Hippocampal formation (tissue), 2 donors: ENCODE data around the gene MASP1.

Experiments used
- DNase-seq, 2 donors: peaks; one replicate each; lab custom pipeline; 2025; lab: John Stamatoyannopoulos, UW

MASP1 gene

DNA sequence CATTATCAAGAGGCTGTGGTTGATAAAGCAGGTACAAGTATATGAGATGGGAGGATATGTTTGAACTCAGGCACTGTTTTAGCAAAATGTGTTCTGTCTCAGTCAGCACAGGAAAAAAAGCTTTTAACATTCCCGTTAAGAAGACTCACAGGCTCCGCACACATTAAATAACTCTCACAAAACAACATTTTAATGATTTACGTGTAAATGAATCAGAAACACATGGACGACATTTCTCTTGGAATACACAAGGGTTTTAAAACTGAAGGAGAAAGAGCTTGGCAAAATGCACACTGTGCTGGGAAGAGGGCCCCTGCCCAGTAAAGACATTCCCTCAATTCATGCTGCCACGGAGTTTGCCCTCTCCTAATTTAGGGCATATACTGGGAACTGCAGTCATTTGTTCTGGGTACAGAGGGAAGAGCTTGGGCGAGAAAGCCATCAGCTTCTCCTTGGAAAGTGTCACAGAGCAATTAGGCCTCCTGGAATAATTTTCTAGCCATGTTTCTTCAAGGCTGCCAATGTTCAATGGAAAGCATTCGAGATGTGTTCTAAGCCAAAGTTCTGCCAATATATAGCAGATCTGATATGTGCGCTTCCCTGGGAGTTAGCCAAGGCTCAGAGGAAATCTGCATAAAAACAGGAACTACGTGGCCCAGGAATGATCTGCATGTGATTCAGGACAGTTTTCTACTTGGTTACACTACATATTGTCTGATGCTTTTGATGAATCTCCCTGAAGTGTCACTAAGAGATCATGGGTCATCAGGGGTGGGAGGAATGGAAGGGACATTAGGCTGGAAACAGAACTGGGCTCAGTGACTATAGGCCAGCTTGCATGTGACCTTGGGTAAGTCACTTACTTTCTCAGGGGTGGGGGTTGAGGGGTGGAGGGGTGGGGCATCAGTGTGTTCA, 2.2 kb upstream of the MASP1 start:
- DNase-seq, result no peak

DNA sequence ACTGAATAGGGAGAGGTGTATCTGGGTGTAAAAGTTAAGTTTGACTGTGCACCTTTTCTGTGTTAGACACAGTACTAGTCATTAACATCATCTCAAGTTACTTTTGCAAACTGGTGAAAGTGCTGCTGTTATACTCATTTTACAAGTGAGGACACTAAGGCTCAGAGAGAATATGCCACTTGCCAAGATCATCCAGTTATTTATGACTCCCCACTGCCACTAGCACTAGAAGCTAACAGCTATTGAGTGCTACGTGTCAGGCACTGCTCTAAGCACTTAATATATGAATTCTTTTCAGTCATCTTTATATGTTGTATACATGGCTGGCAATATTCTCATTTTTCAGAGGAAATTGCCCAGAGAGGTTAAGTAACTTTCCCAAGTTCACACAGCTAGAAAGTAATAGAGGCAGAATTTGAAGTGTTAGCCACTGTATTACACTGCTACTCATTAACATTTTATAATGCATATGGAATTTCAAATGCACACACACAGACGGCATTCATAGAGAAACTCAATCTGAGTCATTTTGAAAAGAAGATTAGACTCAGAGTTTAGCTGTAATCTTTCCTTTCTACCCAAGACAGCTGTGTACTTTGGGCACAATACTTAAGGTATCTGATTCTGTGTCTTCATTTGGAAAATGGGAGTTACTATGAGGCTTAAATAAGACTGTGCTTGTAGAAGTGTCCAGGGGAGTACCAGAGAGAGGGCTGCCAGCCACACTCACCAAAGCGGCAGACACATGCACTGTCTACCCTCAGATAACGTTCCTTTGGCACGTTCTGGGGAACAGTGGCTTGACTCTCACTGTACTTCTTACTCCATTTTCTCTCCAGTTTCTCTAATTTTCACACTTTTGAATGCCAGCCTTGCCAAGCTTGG, 1.3 kb upstream of the MASP1 start:
- no peak for DNase-seq

DNA sequence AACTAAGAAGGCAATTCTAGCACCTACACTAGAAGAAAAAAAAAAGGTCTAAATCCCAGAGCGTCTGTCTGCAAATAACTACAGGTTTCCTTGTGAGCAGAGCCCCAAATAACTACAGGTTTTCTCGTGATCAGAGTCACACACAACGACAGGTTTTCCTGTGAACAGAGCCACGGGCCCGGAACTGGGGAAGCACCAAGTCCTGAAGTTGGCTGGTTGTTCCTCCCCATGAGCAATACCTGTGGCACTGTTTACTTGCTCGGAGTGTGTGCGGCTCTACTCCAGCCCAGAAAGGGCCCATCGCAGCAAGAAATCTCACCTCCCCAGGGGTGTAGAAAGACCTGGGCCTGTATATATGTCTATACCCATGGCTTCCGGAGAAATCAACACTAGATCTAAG, 644 bp upstream of the MASP1 start:
- DNase-seq, result no peak

DNA sequence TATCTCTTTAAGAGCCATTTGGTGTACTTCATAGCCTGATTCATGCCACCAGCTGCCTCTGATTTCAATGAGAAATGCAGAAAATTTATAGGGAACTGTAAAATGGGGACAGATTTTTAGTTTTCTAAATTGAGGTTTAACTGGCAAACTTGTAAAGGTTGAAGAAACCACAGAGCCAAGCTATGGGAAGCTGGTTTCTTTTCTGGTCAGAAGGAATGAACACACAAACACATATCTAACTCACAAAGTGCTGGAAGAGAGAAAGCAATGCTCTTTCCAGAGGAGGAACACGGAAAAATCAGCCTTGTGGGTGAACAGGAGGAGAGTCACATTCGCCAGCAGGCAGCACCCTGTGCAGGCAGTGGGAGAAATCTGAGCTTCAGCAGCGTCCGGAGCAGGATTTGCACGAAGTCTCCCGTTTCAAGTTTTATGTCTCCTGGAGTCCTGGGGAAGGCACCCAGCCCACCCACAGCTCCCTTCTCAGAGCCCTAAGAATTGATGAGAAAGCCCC, 481 bp downstream of the MASP1 start:
- peak in 1 of 2 donors; percentile 20 for DNase-seq

DNA sequence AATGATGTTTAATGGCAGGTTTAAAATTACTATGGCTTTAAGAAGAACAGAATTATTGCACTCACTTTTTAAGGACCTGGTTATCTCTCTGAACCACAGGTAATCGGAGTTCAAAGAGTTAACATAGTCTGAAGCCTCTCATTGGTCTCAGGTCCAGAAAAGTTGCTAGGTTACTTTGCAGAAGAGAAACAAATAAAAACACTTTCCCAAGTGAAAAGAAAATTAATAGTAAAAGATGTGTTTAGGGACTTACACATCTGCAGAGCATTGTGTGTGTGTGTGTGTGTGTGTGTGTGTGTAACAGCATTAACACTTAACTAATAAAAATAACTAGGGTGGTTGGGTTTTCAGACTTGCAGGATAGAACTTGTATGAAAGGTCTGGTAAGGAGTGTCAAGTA, 1.0 kb downstream of the MASP1 start:
- DNase-seq, result no peak

DNA sequence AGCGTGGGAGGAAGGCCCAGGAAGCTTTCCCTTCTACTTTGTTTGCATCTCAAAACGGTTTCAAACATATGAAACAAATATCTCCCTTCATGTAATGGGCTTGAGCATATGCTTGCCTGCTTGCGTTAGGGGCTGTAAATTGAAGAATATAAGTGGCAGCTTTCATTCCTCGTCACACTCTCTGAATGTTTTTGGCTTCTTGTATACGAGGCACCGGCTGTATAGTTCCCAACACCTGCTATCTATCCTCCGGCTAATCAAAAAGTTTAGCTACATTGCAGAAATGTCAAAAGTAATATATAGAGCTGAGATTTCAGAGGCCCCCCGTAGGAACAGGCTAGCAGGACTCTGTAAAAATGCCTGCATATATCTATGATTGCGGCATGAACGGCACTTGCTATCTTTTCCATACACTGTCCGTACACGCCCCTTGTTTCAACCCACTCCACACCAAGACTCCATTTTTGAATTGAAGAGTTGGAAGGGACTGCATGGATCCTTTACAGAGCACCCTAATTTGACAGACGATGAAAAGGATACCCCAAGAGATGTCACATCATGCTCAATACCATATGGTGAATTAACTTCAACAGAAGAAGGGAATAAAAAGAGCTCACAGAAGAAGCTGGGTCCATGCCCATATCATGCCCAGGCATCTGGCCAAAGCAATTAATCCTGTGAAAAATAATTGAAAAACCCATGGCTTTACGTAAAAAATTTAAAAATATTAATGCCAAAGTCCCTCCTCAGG, 2.5 kb downstream of the MASP1 start:
- no peak for DNase-seq

DNA sequence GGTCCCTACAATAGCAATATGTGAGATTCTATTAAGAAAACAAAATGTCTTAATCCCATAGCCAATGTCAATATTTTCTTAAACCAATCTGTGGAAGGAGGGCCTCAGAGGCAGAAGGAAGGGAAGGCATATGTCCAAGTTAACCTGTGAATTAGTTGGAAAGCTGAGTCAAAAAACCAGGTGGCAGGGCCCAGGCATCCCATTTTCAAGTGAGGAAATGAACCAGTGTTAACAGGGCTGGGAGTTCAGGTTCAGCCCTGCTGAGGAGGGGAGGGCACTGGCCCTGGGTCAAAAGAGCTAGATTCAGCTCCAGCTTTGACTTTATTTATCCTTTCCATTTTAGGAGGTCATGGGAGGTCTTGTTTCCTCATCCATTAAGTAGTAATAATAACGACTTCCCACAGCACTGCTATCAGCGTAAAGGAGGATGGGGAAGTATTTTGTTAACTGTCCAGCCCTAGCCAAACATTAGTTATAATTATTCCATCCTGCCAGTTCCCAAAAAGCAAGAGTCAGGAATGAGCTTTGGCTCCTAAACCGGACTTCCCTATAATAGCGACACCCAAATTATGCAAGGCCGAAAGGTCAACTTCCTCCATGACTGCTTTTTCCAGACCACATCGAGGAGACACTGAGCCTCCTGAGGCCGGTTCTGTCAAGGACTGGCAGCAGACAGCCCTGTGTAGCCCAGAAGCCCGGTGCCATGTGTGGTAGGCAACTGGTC, 3.2 kb downstream of the MASP1 start:
- no peak for DNase-seq

DNA sequence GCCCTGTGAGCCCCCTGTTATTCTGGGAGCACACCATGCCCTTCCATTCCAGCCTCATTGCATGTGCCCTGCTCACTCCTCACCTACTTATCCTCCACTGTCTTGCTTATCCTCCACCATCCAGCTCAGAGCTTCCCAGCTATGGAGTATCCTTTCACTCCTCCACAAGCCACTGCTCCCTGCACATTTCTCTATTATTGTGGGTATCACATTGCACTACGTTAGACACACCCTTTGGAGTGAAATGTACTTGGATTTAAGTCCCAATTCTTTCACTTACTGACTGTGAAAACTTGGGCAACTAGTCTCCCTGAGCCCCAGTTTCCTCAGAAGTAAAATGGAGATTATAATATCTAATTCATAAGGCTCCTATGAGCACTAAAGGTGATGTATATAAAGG, 4.3 kb downstream of the MASP1 start:
- no peak for DNase-seq

DNA sequence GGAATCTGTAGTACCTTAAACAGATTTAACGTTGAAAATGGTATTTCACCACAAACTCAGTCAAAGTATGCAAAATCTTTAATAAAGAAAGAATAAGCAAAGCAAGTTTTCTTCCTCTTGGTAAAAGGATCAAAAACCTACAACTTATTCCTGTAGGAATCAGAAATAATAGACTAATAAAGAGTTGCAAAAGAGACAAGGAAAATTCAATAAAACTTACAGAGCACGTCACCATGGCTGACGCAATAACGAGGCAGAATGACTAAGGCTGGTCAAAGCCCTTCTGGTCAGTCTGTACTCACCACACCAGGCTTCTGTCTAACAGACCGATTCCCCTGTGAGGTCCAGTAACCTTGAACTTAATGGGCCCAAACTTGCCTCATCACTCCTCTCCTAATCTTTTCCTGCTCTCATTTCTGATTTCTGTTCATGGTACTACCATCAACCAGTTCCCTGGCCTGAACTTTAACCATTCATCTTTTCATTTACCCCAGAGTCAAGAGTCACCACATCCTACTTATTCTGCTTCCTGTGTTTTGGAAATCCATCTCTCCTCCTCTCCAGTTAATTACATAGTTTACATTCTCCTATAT, 5.0 kb downstream of the MASP1 start:
- DNase-seq, result no peak

DNA sequence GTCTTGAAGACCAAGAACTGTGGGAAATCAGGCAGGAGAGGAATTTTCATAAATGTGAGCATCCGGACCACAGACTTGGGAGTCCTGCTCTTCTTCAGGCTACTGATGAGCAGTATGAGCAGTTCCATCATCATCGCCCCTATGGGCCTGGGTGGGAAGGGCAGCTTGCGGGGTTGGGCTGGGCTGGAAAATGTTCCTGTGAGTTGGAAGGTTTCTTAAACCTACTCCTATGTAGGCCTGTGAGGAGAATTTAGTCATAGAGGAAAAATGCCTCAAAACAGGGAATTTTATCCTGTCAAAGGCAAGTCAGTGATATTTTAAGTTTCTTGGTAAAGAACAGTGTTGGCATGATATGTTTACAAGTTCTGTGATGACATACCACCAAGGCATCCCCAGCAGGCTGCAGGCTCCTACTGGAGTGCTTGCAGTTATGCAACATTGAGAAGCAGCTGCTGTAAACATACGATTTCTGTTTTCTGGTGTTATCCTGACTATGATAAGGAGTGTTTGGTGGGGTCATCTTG, 10.3 kb downstream of the MASP1 start:
- no peak for DNase-seq

DNA sequence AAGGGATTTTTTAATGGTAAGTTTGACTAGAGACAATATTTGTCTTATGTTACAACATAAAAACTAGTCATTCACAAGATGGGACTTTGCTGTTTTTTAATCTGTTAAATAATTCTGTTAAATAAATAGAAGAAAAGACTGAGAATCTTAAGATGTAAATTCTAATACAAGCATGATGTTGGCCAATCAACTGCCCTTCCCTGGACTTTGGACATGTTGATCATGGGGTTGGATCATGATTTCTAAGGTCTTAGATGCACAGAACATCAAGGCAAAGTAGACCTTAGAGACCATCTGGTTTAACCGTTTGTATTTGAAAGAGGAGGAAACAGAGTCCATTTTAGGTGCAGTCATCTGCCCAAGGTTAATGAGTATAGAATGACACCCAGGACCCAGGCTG, 10.9 kb downstream of the MASP1 start:
- no peak for DNase-seq

DNA sequence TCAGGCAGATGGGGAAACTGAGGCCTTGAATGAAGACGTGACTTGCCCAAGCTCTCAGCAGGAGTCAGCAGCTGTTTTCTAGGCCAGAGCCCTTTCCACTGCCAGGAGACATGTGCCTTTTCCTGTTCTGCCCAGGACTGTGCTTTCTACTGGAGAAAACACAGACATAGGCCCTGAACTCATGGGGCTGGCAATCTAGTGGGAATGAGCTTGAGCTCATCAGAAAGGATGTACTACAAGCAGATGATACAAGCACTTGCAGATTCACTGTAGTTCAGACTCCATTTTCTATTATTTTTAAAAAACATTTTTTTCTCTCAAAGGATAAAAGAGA, 14.4 kb downstream of the MASP1 start:
- DNase-seq, result no peak

DNA sequence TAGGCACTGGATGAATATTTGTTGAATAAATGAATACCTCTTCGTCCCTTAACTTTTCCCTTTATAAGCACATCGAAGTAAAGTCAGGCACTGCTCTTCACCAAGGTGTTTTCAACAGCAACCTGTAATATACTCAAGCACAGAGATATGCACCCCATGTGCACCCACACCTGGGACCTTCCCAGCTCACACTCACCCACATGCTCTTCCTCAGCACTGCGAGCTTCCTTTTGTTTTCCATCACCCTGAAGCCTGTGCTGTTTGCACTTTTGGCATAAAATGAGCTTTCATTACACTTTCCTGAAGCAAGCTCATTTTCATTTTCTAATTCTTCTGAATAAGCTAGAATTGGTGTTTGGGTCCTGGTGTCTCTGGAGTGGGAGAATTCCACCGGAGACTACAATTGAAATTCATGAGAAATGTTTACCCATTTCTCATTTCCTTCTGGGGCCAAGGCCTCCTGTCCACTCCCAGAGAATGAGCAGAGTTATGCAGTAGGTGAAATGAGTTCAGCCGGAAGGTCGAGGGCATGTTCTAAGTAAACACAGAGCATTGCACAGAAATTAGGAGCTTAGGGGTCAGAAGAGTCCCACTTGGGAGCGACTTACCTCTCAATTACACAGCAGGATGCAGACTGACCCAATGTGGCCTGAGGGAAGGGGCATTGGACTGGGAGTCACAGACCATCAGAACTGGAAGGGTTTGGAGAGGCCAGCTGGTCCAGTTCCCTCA, 15.0 kb downstream of the MASP1 start:
- DNase-seq, result no peak

DNA sequence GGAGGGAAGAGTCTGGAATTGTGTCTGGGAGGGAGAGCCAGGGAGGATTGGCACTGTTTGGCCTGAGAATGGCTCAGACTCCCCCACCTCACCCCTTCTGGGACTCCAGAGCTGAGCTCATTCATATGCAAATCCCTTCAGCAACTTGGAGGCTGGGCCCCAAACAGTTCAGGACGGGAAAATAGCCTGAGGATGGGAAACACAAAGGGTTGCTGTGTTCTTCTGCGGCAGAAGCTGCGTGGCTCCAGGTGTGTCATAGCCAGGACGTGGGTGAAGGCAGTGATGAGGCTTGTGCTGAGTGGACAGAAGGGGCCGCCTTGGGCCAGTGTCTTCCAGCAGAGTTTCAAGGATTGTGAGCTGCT, 16.6 kb downstream of the MASP1 start:
- DNase-seq, result no peak

DNA sequence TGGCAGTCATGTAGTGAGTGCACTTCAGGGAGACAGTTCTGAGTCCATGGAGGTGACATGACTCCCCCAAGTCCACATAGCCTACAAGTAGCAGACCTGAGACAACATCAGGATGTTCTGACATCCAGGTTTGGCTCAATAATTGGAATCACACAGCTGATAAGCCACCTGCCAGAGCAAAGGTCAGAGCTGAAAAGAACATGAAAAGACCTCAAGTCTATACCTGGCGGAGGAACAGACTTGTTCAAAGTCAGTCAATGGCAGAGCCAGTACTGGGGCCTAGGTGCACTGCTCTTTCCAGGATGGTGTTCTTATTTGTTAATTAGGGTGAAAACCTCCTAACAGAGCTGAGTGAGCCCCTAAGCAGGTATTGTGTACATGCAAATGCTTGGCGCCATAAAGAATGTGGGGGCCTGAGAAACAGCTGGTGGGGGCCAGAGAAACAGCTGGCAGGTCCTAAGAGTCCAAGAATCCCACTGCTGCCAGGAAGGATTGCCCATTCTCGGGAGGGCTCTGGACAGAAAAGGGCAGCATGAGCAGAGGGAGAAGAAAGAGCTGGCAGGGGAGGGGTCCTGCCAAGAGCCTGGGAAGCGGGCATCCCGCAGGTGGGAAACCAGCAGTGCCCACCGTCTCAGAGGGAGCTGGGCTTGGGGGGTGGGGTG, 17.1 kb downstream of the MASP1 start:
- DNase-seq, result no peak

DNA sequence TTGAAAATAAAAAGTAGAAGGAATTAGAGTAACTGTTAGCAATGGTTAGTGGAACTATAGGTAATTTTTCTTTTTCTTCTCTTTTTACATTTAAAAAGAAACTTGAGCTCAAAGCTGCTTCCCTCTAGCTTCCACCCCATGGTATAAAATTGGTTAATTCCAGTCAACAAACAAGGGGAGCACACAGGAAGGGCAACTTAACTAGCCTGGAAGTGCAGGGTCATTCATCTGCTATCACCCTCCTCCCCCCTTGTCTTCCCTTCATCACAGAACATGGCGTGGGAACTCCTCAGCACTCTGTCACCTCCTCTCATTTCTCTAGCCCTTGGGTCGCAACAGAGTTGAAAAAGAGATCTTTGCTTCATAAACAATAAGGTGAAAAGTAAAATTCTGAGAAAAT, 20.0 kb downstream of the MASP1 start:
- no peak for DNase-seq

DNA sequence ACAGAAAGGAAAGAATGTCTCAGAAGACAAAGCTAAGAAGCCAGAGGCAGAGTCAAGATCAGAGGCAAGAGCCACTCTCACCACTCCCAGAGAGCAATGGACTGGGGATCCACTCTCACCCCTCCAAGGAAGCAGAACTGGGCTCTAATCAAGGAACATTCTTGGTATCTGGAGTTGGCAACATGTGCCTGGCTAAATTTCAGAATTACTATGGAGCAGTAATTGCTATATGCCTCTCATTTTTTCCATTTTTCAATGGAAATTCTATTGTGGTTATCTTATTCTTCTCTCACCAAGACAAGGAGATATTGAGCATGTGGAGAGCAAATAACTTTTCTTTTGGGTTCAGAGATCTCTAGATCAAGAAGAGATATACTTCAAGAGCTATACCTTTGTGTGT, 22.1 kb downstream of the MASP1 start:
- no peak for DNase-seq

DNA sequence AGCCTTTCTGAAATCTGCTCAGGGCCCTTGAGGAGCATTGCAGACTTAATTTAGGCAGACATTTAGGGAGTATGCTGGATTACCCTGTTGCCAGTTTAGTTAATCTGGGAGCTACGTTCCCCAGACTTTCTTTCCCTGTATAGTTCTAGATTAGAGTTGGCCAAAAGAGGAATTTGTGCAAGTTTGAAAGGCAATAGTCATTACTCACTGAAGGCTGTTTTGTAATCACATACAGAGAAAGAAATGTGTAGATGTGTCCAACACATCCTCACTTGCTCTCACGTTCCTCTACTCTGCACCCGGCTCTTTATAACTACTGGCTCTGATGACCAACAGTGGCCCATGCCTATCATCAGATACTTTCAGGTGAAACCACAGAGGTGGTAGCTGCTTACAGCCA, 24.2 kb downstream of the MASP1 start:
- no peak for DNase-seq

DNA sequence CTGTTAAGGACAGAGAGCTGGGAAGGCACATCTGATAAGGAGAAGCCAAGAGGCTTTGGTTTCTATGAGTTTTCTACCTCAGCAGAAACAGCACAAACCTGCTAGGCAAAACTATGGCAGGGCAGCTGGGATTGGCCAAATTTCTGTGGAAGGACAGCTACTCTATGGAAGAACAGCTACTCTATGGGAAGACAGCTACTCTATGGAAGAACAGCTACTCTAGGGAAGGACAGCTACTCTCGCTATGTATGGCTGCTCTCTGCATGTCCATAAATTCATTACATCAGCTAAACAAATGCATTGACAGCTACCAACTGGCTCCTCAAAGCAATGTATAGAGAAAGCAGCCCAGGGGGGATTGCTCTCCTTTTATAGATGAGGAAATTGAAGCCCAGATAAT, 24.8 kb downstream of the MASP1 start:
- DNase-seq, result no peak

DNA sequence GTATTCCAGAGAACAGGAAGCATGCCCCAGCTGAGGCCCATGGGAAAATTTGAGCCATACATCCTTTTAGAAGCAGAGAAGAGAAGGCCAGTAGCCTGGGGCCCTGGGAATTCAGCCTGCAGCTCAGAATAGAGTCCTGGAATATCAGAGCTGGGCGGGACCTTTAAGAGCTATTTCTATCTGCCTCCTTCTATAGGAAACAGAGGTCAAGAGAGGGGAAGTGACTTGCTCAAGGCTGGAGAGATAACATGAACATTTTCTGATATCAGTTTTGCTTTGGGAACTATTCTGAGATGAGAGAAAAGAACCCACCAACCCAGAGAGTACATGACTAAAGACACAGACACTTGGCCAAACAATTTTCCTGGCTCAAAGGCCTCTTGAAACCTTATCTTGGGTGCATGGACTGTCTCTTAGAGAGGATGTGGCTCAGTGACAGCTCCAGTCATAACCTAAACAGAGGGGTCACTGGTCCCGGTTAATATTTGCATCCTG, 26.0 kb downstream of the MASP1 start:
- no peak for DNase-seq
